Trophoblast cell (in vitro differentiated cells and primary cell): ENCODE measurements around the gene KLC1.
A peak's percentile ranks its signal among the peaks of the same experiment; 100 is the strongest.

Source experiments
- DNase-seq, 2 donors: peaks; one replicate each; pipeline ENCODE4 v3.0.0-alpha.2; 2016
- H2AFZ ChIP-seq: 2 replicates; pipeline ENCODE4 v1.6.1; 2013; ENCODE audit warnings: low read length, moderate library complexity, mild to moderate bottlenecking; ENCODE audit not compliant: insufficient read depth, poor library complexity
- H2AK5ac ChIP-seq: 2 replicates; pipeline ENCODE4 v1.6.1; 2013; ENCODE audit warnings: mild to moderate bottlenecking, low read length
- H2BK120ac ChIP-seq: 2 replicates; pipeline ENCODE4 v1.6.1; 2013; ENCODE audit warnings: low read length, mild to moderate bottlenecking, moderate library complexity; ENCODE audit not compliant: insufficient read depth, poor library complexity
- H2BK12ac ChIP-seq: 2 replicates; pipeline ENCODE4 v1.6.1; 2013; ENCODE audit warnings: mild to moderate bottlenecking, low read length, moderate library complexity
- H2BK5ac ChIP-seq: 2 replicates; pipeline ENCODE4 v1.6.1; 2013; ENCODE audit warnings: low read length, low read depth, moderate library complexity, mild to moderate bottlenecking; ENCODE audit not compliant: poor library complexity
- H3K14ac ChIP-seq: 2 replicates; pipeline ENCODE4 v1.6.1; 2013; ENCODE audit warnings: mild to moderate bottlenecking, low read length
- H3K18ac ChIP-seq: 2 replicates; pipeline ENCODE4 v1.6.1; 2013; ENCODE audit warnings: mild to moderate bottlenecking, low read length
- H3K23ac ChIP-seq: 2 replicates; pipeline ENCODE4 v1.6.1; 2013; ENCODE audit warnings: low read length
- H3K27ac ChIP-seq: 2 replicates; pipeline ENCODE4 v1.5.1; 2013; ENCODE audit warnings: low read depth, mild to moderate bottlenecking, inconsistent platforms, low read length, moderate library complexity
- H3K27me3 ChIP-seq: 2 replicates; pipeline ENCODE4 v1.6.1; 2013; ENCODE audit warnings: inconsistent platforms, mild to moderate bottlenecking, low read length, moderate library complexity; ENCODE audit not compliant: insufficient read depth
- H3K36me3 ChIP-seq, 2 experiments: 1 replicate in 1 of 2; 2 replicates in 1 of 2; pipeline ENCODE4 v1.6.1; 2013; ENCODE audit warnings: low read length in 2 of 2, mild to moderate bottlenecking in 2 of 2, moderate library complexity in 1 of 2; ENCODE audit not compliant: insufficient read depth in 2 of 2, control insufficient read depth in 1 of 2
- H3K4ac ChIP-seq: 2 replicates; pipeline ENCODE4 v1.6.1; 2013; ENCODE audit warnings: low read depth, mild to moderate bottlenecking, low read length, moderate library complexity
- H3K4me1 ChIP-seq, 2 experiments: 1 replicate in 1 of 2; 2 replicates in 1 of 2; pipeline ENCODE4 v1.6.1; 2013; ENCODE audit warnings: low read length in 2 of 2, mild to moderate bottlenecking in 2 of 2, moderate library complexity in 1 of 2; ENCODE audit not compliant: insufficient read depth in 2 of 2, control insufficient read depth in 1 of 2
- H3K4me2 ChIP-seq: 2 replicates; pipeline ENCODE4 v1.6.1; 2013; ENCODE audit warnings: inconsistent platforms, mild to moderate bottlenecking, low read length, moderate library complexity
- H3K4me3 ChIP-seq: 2 replicates; pipeline ENCODE4 v1.5.1; 2013; ENCODE audit warnings: mild to moderate bottlenecking, low read depth, low read length, inconsistent platforms
- H3K79me1 ChIP-seq: one replicate; pipeline ENCODE4 v1.6.1; 2013; ENCODE audit warnings: low read length
- H3K79me2 ChIP-seq: 2 replicates; pipeline ENCODE4 v1.6.1; 2013; ENCODE audit warnings: low read length, mild to moderate bottlenecking; ENCODE audit not compliant: control insufficient read depth, insufficient read depth, poor library complexity
- H3K9ac ChIP-seq: 2 replicates; pipeline ENCODE4 v1.6.1; 2013; ENCODE audit warnings: mild to moderate bottlenecking, low read length
- H3K9me3 ChIP-seq: 2 replicates; pipeline ENCODE4 v1.6.1; 2013; ENCODE audit warnings: low read depth, mild to moderate bottlenecking, control low read depth, inconsistent platforms, low read length; ENCODE audit not compliant: insufficient read depth
- H4K12ac ChIP-seq: 2 replicates; pipeline ENCODE4 v1.6.1; 2013; ENCODE audit warnings: low read depth, mild to moderate bottlenecking, low read length, moderate library complexity
- H4K8ac ChIP-seq: 2 replicates; pipeline ENCODE4 v1.6.1; 2013; ENCODE audit warnings: low read depth, mild to moderate bottlenecking, low read length, moderate library complexity
- H4K91ac ChIP-seq: one replicate; pipeline ENCODE4 v1.6.1; 2013; ENCODE audit warnings: low read depth, mild to moderate bottlenecking, low read length, moderate library complexity
- WGBS: extraction: QIAGEN DNeasy Blood & Tissue Kit; methylation state at CpG from one replicate; pipeline ENCODE4 v1.1.7; 2013; ENCODE audit warnings: missing lambda C conversion rate; ENCODE audit not compliant: insufficient read length, insufficient coverage; ENCODE audit errors: extremely low coverage; 5-methylcytosine and 5-hydroxymethylcytosine counted together

The KLC1 gene

DNA sequence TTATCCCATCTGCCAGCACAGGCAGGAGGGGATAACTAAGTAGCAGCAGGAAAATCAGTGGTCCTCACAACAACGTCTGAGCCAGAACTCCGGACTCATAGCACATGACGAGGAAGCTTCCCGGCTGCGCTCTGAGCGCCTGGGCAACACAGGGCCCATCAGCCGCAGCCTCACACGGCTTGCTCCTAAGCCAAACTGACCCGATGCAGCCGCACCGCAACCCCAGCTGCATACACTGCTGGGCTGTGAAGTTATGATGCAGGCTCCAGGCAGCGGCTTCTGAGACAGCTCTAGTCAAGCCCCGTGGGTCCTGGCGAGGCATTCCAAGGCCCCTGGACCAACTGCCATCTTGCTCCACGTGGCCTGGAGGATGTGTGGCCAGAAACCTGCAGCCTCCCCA, 114.7 kb downstream of the KLC1 start:
- no peak overlapping the region for H4K12ac ChIP-seq
- DNase-seq = no peak
- no CpG with 5 or more reads among the region's 15 CpGs for WGBS
- no peak overlapping the region for H2AFZ ChIP-seq
- no peak overlapping the region for H2AK5ac ChIP-seq
- H4K91ac ChIP-seq = no peak overlapping the region
- no peaks in the 10 kb centered on the region for H3K27me3 ChIP-seq
- no peak overlapping the region for H3K18ac ChIP-seq
- no peak overlapping the region for H3K27ac ChIP-seq
- H3K4me2 ChIP-seq = no peak overlapping the region
- H2BK120ac ChIP-seq = no peak overlapping the region
- H2BK5ac ChIP-seq = no peak overlapping the region
- peaks cover 16 to 21% of the 10 kb centered on the region in 2 experiments for H3K36me3 ChIP-seq
- H3K4me3 ChIP-seq = no peak overlapping the region
- H3K79me2 ChIP-seq = no peaks in the 10 kb centered on the region
- H2BK12ac ChIP-seq = no peak overlapping the region
- no peaks in the 10 kb centered on the region for H3K9me3 ChIP-seq
- H3K4me1 ChIP-seq = peaks cover 3 to 6% of the 10 kb centered on the region in 2 experiments
- no peaks in the 10 kb centered on the region for H3K79me1 ChIP-seq
- no peak overlapping the region for H3K14ac ChIP-seq
- no peak overlapping the region for H3K23ac ChIP-seq
- no peak overlapping the region for H3K4ac ChIP-seq
- no peak overlapping the region for H4K8ac ChIP-seq
- no peak overlapping the region for H3K9ac ChIP-seq

DNA sequence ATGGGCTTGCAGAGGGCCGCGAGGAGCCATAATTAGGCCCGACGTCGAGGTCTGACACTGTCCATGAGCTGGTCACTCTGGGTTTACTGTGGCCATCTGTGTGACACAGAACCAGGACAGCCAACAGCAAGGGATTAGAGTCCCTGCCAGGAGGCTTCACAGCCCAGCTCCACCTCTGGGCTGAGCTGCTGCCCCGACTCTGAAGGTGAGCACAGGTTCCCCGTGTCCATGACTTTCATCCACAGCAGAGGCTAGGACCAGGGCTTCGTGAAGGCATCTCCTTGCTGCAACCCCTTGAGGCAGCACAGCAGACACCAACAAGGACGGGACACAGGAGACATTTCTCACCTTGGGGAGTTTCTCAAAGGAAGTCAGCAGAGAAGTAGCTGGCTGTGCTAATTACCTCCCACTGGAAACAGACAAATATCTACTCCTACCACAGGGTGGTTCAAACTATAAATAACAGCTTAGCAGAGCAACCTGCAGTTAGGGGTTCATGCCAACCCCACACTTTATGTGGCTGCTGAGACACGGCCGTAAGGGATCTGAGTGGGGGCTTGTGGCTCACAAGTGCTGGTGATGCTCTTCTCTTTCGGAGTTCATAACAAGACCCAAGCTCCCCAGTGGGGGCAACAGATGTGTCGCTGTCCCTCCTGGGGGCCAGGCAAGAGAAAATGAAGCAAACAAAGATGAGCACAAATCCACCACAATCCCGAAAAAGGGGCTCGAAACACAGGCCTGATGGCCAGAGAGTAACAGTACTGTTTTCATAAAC, 115.8 kb downstream of the KLC1 start:
- Histone ChIP-seq H3K4me1 (peaks cover 3 to 6% of the 10 kb centered on the region in 2 experiments), H2AK5ac (no peak overlapping the region), H3K18ac (no peak overlapping the region), H3K9ac (no peak overlapping the region), H3K36me3 (peaks cover 7 to 13% of the 10 kb centered on the region in 2 experiments), H2BK12ac (no peak overlapping the region), H3K27me3 (no peaks in the 10 kb centered on the region), H3K79me1 (no peaks in the 10 kb centered on the region), H3K27ac (no peak overlapping the region), H3K79me2 (no peaks in the 10 kb centered on the region), H2BK120ac (no peak overlapping the region), H3K4ac (no peak overlapping the region), H3K4me2 (no peak overlapping the region), H3K14ac (no peak overlapping the region), H3K9me3 (no peaks in the 10 kb centered on the region), H2BK5ac (no peak overlapping the region), H3K23ac (no peak overlapping the region), H2AFZ (no peak overlapping the region), H4K8ac (no peak overlapping the region), H3K4me3 (no peak overlapping the region), H4K91ac (no peak overlapping the region), H4K12ac (no peak overlapping the region)
- no CpG with 5 or more reads among the region's 15 CpGs for WGBS
- DNase-seq = no peak

DNA sequence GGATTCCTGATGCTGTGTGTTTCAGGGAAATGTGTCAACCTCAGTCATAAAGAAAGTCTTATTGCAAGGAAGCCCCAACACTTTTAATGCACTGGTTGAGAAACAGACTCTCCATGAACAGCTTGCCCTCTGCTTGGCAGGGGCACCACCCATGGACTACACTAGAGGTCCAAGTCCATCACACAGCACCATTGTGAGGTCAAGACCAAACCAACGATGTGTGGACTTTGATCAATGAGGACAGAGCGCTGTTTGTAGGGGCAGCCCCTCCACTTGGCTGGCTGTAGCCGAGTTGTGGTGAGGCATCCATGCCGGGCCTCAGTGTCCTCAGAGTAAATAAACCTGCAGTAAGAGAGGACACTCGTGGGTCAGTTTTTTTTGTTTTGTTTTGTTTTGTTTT, 116.4 kb downstream of the KLC1 start:
- H3K27ac ChIP-seq = no peak overlapping the region
- H2BK12ac ChIP-seq = no peak overlapping the region
- no peak overlapping the region for H3K18ac ChIP-seq
- no peak overlapping the region for H2BK120ac ChIP-seq
- no peaks in the 10 kb centered on the region for H3K9me3 ChIP-seq
- no peaks in the 10 kb centered on the region for H3K27me3 ChIP-seq
- peaks cover 3 to 6% of the 10 kb centered on the region in 2 experiments for H3K4me1 ChIP-seq
- no peak overlapping the region for H2AK5ac ChIP-seq
- H3K79me1 ChIP-seq = no peaks in the 10 kb centered on the region
- no peak overlapping the region for H4K8ac ChIP-seq
- no CpG with 5 or more reads among the region's 5 CpGs for WGBS
- H3K14ac ChIP-seq = no peak overlapping the region
- H2AFZ ChIP-seq = no peak overlapping the region
- no peak overlapping the region for H4K91ac ChIP-seq
- no peak overlapping the region for H3K23ac ChIP-seq
- H3K9ac ChIP-seq = no peak overlapping the region
- no peak overlapping the region for H3K4ac ChIP-seq
- DNase-seq = no peak
- no peak overlapping the region for H4K12ac ChIP-seq
- no peak overlapping the region for H3K4me2 ChIP-seq
- no peak overlapping the region for H2BK5ac ChIP-seq
- H3K79me2 ChIP-seq = no peaks in the 10 kb centered on the region
- peaks cover 2 to 9% of the 10 kb centered on the region in 2 experiments for H3K36me3 ChIP-seq
- H3K4me3 ChIP-seq = no peak overlapping the region

DNA sequence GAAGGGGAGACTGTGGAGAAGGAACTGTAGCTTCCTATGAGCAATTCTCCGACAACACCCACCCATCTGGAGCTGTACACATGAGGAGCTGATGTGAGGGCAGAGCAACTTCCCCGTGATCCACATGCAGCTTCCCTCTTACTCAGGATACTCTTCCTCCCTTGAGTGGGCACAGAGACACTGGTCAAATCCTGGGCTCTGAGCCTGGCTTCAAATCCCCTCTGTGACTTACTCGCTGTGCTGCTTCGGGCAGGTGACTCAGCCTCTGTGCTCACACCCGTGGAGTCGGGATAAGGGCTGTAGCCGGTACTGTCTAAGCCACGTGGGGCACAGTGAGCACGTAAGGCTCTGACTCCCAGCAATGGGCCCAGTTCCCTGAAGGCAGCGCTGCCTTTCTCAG, 117.7 kb downstream of the KLC1 start:
- Histone ChIP-seq H4K8ac (no peak overlapping the region), H2BK12ac (no peak overlapping the region), H3K4ac (no peak overlapping the region), H3K23ac (no peak overlapping the region), H4K91ac (no peak overlapping the region), H2AK5ac (no peak overlapping the region), H4K12ac (no peak overlapping the region), H3K27ac (no peak overlapping the region), H3K79me2 (no peaks in the 10 kb centered on the region), H3K4me1 (no peaks in the 10 kb centered on the region), H3K4me2 (no peak overlapping the region), H3K4me3 (no peak overlapping the region), H3K14ac (no peak overlapping the region), H3K9me3 (no peaks in the 10 kb centered on the region), H2AFZ (no peak overlapping the region), H3K36me3 (peaks cover 5 to 6% of the 10 kb centered on the region in 2 experiments), H3K9ac (no peak overlapping the region), H2BK120ac (no peak overlapping the region), H3K79me1 (no peaks in the 10 kb centered on the region), H3K27me3 (no peaks in the 10 kb centered on the region), H2BK5ac (no peak overlapping the region), H3K18ac (no peak overlapping the region)
- DNase-seq = peak; percentile 37 to 60
- no CpG with 5 or more reads among the region's 10 CpGs for WGBS
